Measurements from ENCODE around the gene GRIA2.

GRIA2 gene

GRCh38 chr4:157291071-157291470 lies 70.5 kb downstream of the GRIA2 start:
- Mint-ChIP-seq H3K4me1 (ENCODE audit: low read depth) (no peaks in the 10 kb centered on the region), H3K4me3 (no peak overlapping the region), H3K27ac (no peak overlapping the region), H3K27me3 (ENCODE audit: low read depth) (no peaks in the 10 kb centered on the region), H3K9me3 (no peaks in the 10 kb centered on the region), H3K36me3 (ENCODE audit: low read depth) (no peaks in the 10 kb centered on the region)

DNA sequence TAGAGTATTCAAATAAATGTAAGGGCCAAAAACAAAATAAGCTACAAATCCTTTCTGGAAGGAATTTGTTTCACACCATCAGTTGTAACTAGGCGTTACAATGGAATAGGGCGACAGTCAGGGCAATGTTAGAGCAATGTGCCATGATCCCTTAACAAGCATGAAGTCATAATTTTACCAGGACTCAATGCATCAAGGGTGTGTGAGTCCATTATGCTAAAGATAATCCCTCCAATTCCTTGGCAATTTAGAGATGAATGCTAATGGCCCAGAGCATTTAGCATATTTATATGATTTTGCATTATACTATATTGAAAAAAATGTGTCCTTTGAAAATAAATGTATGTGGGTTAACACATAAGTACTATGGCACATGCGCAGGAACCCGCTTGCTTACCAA lies 73.1 kb downstream of the GRIA2 start:
- Mint-ChIP-seq H3K4me3 (no peak overlapping the region), H3K27me3 (ENCODE audit: low read depth) (no peaks in the 10 kb centered on the region), H3K9me3 (no peaks in the 10 kb centered on the region), H3K4me1 (ENCODE audit: low read depth) (no peaks in the 10 kb centered on the region), H3K36me3 (ENCODE audit: low read depth) (no peaks in the 10 kb centered on the region), H3K27ac (no peak overlapping the region)

DNA sequence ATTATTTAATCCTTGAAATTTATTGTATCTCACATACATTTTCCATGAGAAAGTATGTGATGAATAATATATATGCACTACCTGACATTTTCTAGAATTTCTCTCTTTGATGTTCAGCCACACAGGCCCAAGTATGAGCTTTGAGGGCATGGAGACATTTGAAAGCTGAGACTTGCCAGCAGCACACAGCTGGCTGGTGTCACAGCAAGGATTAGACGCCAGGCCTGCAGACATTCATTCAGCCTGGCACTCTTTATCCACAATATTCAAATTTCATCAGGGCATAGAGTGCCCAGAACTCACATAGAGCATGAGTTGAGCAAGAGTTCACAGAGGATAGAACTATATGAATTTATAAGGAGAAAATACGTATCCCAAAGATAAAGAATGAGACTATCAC lies 74.0 kb downstream of the GRIA2 start:
- no peaks in the 10 kb centered on the region for H3K4me1 Mint-ChIP-seq (ENCODE audit: low read depth)
- H3K4me3 Mint-ChIP-seq, result no peak overlapping the region
- H3K36me3 Mint-ChIP-seq (ENCODE audit: low read depth), result no peaks in the 10 kb centered on the region
- no peaks in the 10 kb centered on the region for H3K9me3 Mint-ChIP-seq
- no peak overlapping the region for H3K27ac Mint-ChIP-seq
- H3K27me3 Mint-ChIP-seq (ENCODE audit: low read depth), result no peaks in the 10 kb centered on the region

- no peaks in the 10 kb centered on the region for H3K27me3 Mint-ChIP-seq (ENCODE audit: low read depth)
- no peaks in the 10 kb centered on the region for H3K9me3 Mint-ChIP-seq
- H3K27ac Mint-ChIP-seq, result no peak overlapping the region
- no peaks in the 10 kb centered on the region for H3K36me3 Mint-ChIP-seq (ENCODE audit: low read depth)
- no peaks in the 10 kb centered on the region for H3K4me1 Mint-ChIP-seq (ENCODE audit: low read depth)
- no peak overlapping the region for H3K4me3 Mint-ChIP-seq
These were observed 80.2 kb downstream of the GRIA2 start for GRCh38 chr4:157300701-157301100.

- H3K36me3 Mint-ChIP-seq (ENCODE audit: low read depth), result no peaks in the 10 kb centered on the region
These were observed 83.0 kb downstream of the GRIA2 start for GRCh38 chr4:157303471-157303960.

DNA sequence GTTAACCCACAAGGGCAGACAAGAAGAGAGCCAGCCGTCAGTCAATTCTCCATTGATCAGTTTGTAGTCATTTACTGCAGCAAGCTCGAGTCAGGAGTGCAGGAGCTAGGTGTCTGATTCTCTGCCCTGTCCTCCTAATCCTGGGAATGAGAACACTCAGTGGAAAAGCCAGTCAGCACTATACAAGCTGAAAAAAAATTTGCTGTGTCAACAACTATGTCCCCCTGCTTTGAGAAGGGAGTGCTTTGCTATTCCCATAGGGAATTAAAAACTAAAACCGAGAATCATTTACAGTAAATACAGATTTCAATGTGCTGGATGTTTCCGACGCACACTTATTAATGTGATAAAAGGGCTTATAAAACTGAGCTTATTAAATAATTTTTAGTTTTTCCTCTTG lies 84.2 kb downstream of the GRIA2 start:
- no peaks in the 10 kb centered on the region for H3K9me3 Mint-ChIP-seq
- H3K36me3 Mint-ChIP-seq (ENCODE audit: low read depth), result no peaks in the 10 kb centered on the region
- no peaks in the 10 kb centered on the region for H3K27me3 Mint-ChIP-seq (ENCODE audit: low read depth)
- H3K4me1 Mint-ChIP-seq (ENCODE audit: low read depth), result no peaks in the 10 kb centered on the region
- H3K4me3 Mint-ChIP-seq, result no peak overlapping the region
- H3K27ac Mint-ChIP-seq, result no peak overlapping the region

More at GRCh38 chr4:157303471-157303960, 83.0 kb downstream of the GRIA2 start:
- H3K9me3 Mint-ChIP-seq, result no peaks in the 10 kb centered on the region
- H3K27me3 Mint-ChIP-seq (ENCODE audit: low read depth), result no peaks in the 10 kb centered on the region
- H3K4me3 Mint-ChIP-seq, result no peak overlapping the region
- H3K27ac Mint-ChIP-seq, result no peak overlapping the region
- H3K4me1 Mint-ChIP-seq (ENCODE audit: low read depth), result no peaks in the 10 kb centered on the region

GRCh38 chr4:157312702-157313101 lies 92.2 kb downstream of the GRIA2 start:
- Mint-ChIP-seq H3K27me3 (ENCODE audit: low read depth) (no peaks in the 10 kb centered on the region), H3K9me3 (no peaks in the 10 kb centered on the region), H3K4me3 (no peak overlapping the region), H3K36me3 (ENCODE audit: low read depth) (no peaks in the 10 kb centered on the region), H3K27ac (no peak overlapping the region), H3K4me1 (ENCODE audit: low read depth) (no peaks in the 10 kb centered on the region)

GRCh38 chr4:157314906-157315305 lies 94.4 kb downstream of the GRIA2 start:
- Mint-ChIP-seq H3K4me3 (no peak overlapping the region), H3K27me3 (ENCODE audit: low read depth) (no peaks in the 10 kb centered on the region), H3K27ac (no peak overlapping the region), H3K9me3 (no peaks in the 10 kb centered on the region), H3K4me1 (ENCODE audit: low read depth) (no peaks in the 10 kb centered on the region), H3K36me3 (ENCODE audit: low read depth) (no peaks in the 10 kb centered on the region)

- Mint-ChIP-seq H3K9me3 (no peaks in the 10 kb centered on the region), H3K27me3 (ENCODE audit: low read depth) (no peaks in the 10 kb centered on the region), H3K27ac (no peak overlapping the region), H3K36me3 (ENCODE audit: low read depth) (no peaks in the 10 kb centered on the region), H3K4me3 (no peak overlapping the region), H3K4me1 (ENCODE audit: low read depth) (no peaks in the 10 kb centered on the region)
These were observed 95.4 kb downstream of the GRIA2 start for GRCh38 chr4:157315968-157316367.

- no peak overlapping the region for H3K4me3 Mint-ChIP-seq
- H3K4me1 Mint-ChIP-seq (ENCODE audit: low read depth), result no peaks in the 10 kb centered on the region
- H3K36me3 Mint-ChIP-seq (ENCODE audit: low read depth), result no peaks in the 10 kb centered on the region
- no peaks in the 10 kb centered on the region for H3K9me3 Mint-ChIP-seq
- no peak overlapping the region for H3K27ac Mint-ChIP-seq
- no peaks in the 10 kb centered on the region for H3K27me3 Mint-ChIP-seq (ENCODE audit: low read depth)
These were observed 99.6 kb downstream of the GRIA2 start for GRCh38 chr4:157320092-157320491.

- Mint-ChIP-seq H3K4me3 (no peak overlapping the region), H3K27ac (no peak overlapping the region), H3K27me3 (ENCODE audit: low read depth) (no peaks in the 10 kb centered on the region), H3K36me3 (ENCODE audit: low read depth) (no peaks in the 10 kb centered on the region), H3K4me1 (ENCODE audit: low read depth) (no peaks in the 10 kb centered on the region), H3K9me3 (no peaks in the 10 kb centered on the region)
These were observed 107.1 kb downstream of the GRIA2 start for GRCh38 chr4:157327666-157328065.

- H3K4me3 Mint-ChIP-seq, result no peak overlapping the region
- H3K4me1 Mint-ChIP-seq (ENCODE audit: low read depth), result no peaks in the 10 kb centered on the region
- H3K27ac Mint-ChIP-seq, result no peak overlapping the region
- no peaks in the 10 kb centered on the region for H3K27me3 Mint-ChIP-seq (ENCODE audit: low read depth)
- H3K9me3 Mint-ChIP-seq, result peaks cover 7% of the 10 kb centered on the region
- no peaks in the 10 kb centered on the region for H3K36me3 Mint-ChIP-seq (ENCODE audit: low read depth)
These were observed 137.4 kb downstream of the GRIA2 start for GRCh38 chr4:157357887-157358286.

DNA sequence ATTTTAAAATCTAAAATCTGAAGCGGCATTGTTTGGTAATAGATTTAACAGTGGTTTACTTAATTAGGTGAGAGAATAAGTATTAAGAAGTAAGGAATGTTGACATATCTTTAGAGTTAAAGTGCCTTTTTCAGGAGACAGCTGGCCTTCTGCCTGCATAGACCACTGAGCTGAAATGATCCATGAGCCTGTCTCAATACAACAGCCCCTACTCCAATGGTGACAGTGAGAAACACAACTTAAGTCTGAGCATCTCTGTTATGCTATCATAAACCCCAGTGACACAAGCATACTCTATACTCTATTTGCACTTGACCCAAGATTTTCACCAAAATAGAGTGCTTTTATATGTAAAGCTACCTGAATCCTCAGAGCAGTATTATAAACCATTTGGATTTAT lies 137.9 kb downstream of the GRIA2 start:
- H3K4me3 Mint-ChIP-seq, result no peak overlapping the region
- no peaks in the 10 kb centered on the region for H3K36me3 Mint-ChIP-seq (ENCODE audit: low read depth)
- H3K9me3 Mint-ChIP-seq, result peaks cover 10% of the 10 kb centered on the region
- no peak overlapping the region for H3K27ac Mint-ChIP-seq
- H3K4me1 Mint-ChIP-seq (ENCODE audit: low read depth), result no peaks in the 10 kb centered on the region
- H3K27me3 Mint-ChIP-seq (ENCODE audit: low read depth), result no peaks in the 10 kb centered on the region

GRCh38 chr4:157358851-157359250 lies 138.3 kb downstream of the GRIA2 start:
- peaks cover 12% of the 10 kb centered on the region for H3K9me3 Mint-ChIP-seq
- no peaks in the 10 kb centered on the region for H3K36me3 Mint-ChIP-seq (ENCODE audit: low read depth)
- no peaks in the 10 kb centered on the region for H3K4me1 Mint-ChIP-seq (ENCODE audit: low read depth)
- no peak overlapping the region for H3K4me3 Mint-ChIP-seq
- H3K27ac Mint-ChIP-seq, result no peak overlapping the region
- no peaks in the 10 kb centered on the region for H3K27me3 Mint-ChIP-seq (ENCODE audit: low read depth)

- H3K27me3 Mint-ChIP-seq (ENCODE audit: low read depth), result no peaks in the 10 kb centered on the region
- H3K27ac Mint-ChIP-seq, result no peak overlapping the region
- no peaks in the 10 kb centered on the region for H3K4me1 Mint-ChIP-seq (ENCODE audit: low read depth)
- H3K9me3 Mint-ChIP-seq, result peaks cover 12% of the 10 kb centered on the region
- H3K4me3 Mint-ChIP-seq, result no peak overlapping the region
- H3K36me3 Mint-ChIP-seq (ENCODE audit: low read depth), result no peaks in the 10 kb centered on the region
These were observed 142.8 kb downstream of the GRIA2 start for GRCh38 chr4:157363360-157363759.

- H3K4me3 Mint-ChIP-seq, result no peak overlapping the region
These were observed 151.6 kb downstream of the GRIA2 start for GRCh38 chr4:157372154-157372553.

More at GRCh38 chr4:157372154-157372553, 151.6 kb downstream of the GRIA2 start:
- Mint-ChIP-seq H3K27ac (no peak overlapping the region), H3K27me3 (ENCODE audit: low read depth) (no peaks in the 10 kb centered on the region), H3K36me3 (ENCODE audit: low read depth) (no peaks in the 10 kb centered on the region), H3K4me1 (ENCODE audit: low read depth) (no peaks in the 10 kb centered on the region), H3K9me3 (no peaks in the 10 kb centered on the region)
